NCI-H82 treated with DMSO at 0.1 percent for 48 hours (cell line): ENCODE data around the gene NLRC5.
"Not testable (repeated sequence)": the region's sequence is repeated elsewhere in the genome, so short reads cannot be mapped to it uniquely, and the experiment has no call there.

Experiments
- DNase-seq: peaks from one replicate; lab custom pipeline; 2025; ENCODE audit not compliant: unreplicated experiment; lab: John Stamatoyannopoulos, UW

NLRC5 gene

GRCh38 chr16:57096793-57097192 lies 107.4 kb downstream of the NLRC5 start:
- no peak for DNase-seq

DNA sequence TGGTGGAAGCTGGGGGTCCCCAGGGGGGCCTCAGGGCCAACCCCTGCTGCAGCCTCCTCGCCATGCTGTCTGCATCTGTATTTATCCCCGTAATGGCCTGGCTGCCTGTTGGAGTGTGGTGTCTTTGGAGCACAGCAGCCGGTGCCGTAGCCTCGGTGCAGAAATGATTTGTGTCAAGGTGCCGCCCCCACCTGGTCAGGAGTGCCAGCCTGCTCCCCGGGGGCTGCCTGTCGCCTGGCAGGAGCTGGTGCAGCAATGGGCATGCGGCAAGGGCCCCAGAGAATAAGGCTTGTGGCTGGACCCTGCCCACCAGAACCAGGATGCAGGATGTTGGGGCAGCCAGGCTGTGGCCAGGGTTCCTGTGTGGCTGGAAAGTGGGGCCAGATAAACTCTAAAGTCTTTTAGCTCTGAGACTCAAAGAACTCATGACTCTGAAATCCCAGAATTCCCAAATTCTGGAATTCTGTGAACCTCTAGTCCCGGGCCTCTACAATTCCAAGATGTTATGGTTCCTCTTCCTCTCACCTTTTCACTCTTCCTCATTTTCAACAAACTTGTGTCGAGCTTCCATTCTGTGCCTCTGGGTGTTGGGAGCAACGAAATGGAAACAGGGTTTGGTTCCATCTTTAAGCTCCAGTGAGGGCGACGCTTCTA lies 109.0 kb downstream of the NLRC5 start:
- no peak for DNase-seq

GRCh38 chr16:57099965-57100364 lies 110.6 kb downstream of the NLRC5 start:
- not testable (repeated sequence) for DNase-seq

GRCh38 chr16:57100445-57100844 lies 111.1 kb downstream of the NLRC5 start:
- no peak for DNase-seq

- no peak for DNase-seq
Measured at GRCh38 chr16:57102888-57103851, 113.8 kb downstream of the NLRC5 start.

- no peak for DNase-seq
Measured at GRCh38 chr16:57104706-57105105, 115.3 kb downstream of the NLRC5 start.

GRCh38 chr16:57105184-57105583 lies 115.8 kb downstream of the NLRC5 start:
- DNase-seq, result no peak

DNA sequence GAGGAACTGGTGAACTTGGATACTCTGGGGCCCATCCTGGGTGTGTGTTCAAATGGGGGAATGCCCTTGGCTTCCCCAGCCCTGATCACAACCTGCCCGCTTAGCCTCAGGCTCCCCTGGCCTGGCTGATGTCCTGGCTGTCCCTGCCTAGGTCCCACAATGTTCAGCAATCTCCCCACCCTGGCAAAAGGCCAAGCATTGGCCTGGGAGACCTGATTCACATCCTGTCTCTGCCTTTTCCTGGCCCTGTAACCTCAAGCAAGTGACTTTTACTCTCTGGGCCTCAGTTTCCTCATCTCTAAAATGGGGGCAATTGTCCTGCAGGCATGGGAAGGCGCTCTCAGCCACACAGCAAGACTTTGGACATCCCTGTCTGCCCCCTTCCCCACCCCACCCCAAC lies 117.4 kb downstream of the NLRC5 start:
- no peak for DNase-seq

DNA sequence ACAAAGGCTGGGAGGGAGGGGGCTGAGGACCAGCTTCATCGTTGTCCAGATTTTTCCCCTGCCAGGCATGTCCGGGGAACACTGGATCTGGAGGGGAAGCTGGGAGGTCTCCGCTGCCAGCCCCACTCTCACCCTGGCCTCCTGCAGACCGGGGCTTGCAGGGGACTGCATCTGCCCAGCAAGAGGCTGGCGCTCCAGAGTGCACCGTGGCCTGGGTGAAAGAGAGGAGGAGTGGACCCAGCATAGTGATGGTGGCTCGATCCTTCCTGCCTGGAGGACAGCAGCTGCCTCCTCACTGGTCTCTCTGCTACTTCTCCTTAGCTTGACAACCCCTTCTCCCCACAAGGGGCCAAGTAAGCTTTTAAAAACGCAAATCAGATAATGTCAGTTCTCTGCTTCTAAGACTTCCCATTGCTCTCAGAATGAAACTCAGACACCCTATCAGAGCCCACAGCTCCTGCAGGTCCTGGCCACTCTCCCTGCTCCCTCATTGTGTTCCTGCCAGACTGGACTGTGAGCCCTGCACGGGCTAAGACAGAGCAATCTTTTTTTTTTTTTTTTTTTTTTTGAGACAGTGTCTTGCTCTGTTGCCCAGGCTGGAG lies 118.1 kb downstream of the NLRC5 start:
- DNase-seq, result no peak

DNA sequence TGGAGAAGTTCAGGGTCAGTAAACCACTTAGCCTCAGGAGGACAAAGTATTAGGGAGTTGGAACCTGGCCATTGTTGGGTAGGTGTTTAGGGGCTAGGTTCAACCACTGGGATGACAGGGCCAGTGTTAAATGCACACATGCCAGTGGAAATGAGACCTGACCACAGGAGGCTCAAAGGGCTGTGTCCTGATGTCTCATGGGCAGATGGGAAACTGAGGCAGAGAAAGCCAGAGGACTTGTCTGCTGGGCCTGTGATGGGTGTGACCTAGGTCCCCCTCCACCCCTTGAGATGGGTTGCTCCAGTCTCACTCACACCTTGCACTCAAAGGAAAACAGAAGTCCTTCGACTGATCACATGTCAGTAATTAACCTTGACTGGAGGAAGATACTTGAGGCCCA lies 119.1 kb downstream of the NLRC5 start:
- DNase-seq, result no peak

DNA sequence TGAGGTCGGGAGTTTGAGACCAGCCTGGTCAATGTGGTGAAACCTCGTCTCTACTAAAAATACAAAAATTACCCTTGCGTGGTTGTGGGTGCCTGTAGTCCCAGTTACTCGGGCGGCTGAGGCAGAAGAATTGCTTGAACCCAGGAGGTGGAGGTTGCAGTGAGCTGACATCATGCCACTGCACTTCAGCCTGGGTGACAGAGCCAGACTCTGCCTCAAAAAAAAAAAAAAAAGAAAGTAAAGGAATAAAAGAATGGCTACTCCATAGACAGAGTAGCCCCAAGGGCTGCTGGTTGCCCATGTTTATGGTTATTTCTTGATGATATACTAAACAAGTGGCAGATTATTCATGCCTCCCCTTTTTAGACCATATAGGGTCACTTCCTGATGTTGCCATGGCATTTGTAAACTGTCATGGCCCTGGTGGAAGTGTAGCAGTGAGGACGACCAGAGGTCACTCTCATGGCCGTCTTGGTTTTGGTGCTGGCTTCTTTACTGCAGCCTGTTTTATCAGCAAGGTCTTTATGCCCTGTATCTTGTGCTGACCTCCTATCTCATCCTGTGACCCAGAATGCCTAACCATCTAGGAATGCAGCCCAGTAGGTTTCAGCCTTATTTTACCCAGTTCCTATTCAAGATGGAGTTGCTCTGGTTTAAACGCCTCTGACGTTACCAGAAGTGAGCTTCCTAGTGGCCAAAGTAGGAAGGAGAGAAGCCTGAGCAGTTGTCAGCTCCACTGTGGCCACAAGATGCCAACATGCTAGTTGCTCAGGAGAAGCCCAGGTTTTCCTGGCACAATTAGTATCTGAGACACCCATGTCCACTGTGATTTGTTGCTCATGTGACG lies 120.1 kb downstream of the NLRC5 start:
- DNase-seq, result not testable (repeated sequence)

GRCh38 chr16:57110937-57111336 lies 121.6 kb downstream of the NLRC5 start:
- DNase-seq, result no peak

DNA sequence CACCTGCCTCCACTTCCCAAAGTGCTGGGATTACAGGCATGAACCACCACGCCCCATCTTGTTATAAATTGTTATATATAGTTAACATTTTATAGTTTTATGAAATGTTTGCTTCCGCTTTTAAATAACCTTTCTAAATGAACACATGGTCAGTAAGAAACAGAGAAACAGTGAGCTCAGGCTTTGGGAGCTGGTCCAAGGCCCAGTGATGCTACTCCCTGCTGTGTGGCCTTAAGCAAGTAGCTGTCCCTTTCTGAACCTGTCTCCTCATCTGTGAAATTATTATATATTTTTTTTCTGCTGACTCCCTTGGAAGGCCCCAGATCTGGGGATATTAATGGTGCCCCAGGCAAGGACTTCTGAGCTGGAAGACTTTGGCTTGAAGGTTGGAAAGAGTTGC lies 122.1 kb downstream of the NLRC5 start:
- no peak for DNase-seq

DNA sequence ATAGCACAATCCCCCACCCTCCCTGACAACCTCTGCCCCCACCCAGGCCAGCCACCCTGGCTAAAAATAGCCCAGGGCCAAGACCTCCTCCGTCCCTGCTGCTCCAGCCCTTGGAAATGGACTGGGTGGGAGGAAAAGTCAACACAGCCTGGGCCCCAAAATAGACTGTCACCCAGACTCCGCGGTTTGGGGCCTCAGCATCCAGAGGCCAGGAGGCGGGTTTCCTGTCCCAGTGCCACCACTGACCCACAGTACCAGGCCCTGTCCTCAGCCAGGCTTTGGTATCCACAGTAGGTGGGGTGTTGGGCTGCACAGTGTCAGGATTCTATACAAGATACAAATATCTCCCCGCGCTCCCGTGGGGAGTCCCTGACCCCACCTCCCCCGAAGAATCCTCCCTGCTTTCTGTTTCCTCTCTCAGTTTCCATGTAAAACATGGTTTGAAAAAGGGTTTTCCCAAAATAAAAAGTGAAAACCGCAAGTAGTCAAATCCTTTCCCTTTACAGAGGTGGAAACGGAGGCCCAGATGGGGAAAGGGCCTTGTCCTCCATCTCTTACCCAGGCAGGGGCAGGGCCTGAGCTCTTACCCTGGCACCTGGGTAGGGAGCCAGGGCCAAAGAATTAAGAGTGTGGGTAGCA lies 123.2 kb downstream of the NLRC5 start:
- no peak for DNase-seq

DNA sequence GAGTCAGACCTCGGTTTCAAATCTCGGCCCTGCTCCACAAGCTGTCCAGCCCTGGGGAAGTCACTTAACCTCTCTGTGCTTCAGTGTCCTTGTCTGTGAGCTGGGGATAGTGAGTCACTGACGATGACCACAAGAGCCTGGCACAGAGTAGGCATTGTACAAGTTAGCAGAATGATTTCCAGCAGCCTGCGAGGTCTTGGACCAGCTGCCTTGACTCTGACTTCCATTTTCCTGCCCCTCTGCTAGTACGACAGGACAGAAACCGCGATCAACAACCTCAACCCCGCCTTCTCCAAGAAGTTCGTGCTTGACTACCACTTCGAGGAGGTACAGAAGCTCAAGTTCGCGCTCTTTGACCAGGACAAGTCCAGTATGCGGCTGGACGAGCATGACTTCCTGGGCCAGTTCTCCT lies 123.7 kb downstream of the NLRC5 start:
- no peak for DNase-seq

DNA sequence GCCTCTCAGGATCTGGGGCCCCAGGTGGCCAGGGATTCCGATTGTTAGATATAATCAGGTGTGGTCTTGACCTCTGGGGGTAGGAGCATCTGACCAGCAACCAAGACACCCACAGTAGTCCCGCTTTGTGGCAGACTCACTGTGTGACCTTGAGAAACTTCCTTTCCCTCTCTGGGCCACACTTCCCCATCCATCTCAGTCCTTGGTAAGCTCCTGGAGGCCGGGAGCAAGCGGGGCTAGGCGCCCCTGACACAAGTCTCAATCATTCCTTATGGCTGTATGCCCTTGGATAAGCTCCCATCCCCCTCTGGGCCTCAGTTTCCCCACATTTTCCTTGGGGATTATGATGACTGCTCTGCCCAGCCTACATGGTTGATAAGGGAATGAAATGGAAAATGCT lies 124.3 kb downstream of the NLRC5 start:
- no peak for DNase-seq

- no peak for DNase-seq
Measured at GRCh38 chr16:57115168-57115513, 125.8 kb downstream of the NLRC5 start.

GRCh38 chr16:57115514-57116182 lies 126.3 kb downstream of the NLRC5 start:
- no peak for DNase-seq

DNA sequence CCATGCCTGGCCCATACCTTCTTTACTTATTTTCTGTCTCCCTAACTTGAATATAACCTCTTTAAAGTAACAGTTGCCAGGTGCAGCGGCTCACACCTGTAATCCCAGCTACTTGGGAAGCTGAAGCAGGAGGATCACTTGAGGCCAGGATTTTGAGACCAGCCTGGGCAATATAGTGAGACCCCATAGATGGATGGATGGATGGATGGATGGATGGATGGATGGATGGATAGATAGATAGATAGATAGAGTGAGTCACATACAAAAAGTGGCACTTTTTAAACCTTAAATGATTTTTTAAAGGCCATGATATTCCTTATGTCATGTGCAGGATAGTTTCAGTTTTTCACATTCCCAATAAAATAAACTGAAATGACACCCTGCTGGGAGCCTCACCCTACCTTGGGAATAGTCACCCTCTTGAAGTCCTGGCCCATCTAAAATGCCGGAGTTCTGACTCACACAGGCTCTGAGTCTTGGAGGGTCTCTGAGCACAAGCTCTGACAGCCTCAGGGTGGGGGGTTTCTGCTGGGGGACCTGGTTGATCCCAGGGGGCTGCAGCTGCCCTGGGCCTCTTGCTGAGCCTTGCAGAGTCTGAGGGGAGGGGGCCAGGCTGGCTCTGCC lies 129.2 kb downstream of the NLRC5 start:
- no peak for DNase-seq
